ENCODE results near the gene AGRN.
"Not testable (repeated sequence)": the region's sequence is repeated elsewhere in the genome, so short reads cannot be mapped to it uniquely, and the experiment has no call there.

Gene AGRN

DNA sequence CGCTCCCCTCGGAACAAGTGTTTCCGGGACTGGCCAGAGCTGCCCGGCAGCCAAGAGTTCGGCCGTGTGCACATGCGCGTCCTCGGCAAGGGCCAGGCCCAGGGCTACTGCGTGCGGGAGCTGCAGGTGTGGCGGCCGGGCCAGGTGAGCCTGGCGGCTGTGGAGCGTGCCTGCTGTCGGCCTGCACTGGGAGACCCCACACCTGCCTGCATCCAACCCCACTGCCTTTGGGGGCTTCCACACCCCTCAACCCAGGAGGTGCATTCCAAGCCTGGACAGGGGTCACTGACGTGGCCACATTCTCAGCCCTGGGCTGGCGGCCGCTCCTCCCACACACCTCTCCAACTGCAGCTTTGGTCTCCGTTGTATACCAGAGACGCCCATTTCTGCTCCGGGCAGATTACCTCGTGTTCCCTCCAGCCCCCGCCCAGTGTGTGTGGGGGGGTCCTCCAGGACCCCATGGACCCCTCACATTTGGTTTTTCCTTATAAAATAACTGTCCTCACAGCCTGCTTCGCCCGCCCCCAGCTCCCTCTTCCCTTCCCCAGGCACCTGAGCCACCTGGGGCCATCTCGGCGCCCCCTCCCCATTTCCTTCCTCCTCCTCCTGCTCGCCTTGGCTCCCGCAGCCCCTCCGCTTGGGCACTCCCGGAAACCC, 48.1 kb downstream of the AGRN start:
- DNase-seq, result no peak

DNA sequence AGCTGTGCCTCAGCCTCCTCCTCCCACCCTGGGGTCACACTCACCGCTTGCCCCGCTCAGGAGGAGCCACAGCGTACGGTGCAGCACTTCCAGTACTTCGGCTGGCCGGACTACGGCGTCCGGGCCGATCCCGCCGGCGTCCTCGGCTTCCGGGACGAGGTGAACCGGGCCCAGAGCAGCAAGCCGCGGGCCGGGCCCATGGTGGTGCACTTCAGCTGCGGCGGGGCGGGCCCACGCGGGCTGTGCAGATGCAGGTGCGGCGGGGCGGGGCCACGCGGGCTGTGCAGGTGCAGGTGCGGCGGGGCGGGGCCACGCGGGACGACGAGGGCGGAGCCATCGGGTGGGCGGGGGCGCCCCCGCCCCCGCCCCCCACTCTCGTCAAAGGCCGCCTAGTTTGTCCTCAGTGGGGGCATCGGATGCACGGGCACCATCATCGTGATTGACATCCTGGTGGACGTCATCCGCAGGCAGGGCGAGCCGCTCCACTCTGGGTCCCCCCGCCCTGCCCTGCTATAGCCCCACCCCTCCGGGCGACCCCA, 48.7 kb downstream of the AGRN start:
- peak; percentile 80 for DNase-seq

DNA sequence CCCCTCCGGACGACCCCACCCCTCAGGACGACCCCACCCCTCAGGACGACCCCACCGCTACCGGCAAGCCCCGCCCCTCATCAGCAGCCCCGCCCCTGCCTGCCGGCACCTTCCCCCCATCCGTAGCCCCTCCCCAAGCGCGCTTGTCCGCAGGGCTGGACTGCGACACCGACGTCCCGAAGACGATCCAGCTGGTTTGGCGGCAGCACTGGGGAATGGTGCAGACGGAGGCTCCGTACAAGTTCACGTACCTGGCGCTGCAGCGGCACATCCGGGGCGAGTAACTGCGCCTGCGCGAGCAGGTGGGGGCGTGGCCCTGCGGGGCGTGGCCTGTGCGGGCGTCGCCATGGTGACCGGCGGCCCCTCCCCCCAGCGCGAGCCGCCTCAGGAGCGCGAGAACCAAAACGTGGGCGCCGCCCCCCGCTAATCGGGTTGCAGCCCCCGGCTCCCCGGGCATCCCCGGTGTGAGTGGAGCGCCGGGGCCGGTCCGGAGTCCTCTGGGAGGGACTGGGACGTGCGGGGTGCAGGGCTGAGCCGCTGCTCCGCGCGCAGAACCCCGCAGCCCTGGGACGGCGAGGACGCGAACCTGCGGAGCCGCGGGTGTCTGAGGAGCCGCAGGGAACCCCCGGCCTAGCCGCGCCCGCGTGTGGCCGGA, 49.3 kb downstream of the AGRN start:
- peak; percentile 89 for DNase-seq

DNA sequence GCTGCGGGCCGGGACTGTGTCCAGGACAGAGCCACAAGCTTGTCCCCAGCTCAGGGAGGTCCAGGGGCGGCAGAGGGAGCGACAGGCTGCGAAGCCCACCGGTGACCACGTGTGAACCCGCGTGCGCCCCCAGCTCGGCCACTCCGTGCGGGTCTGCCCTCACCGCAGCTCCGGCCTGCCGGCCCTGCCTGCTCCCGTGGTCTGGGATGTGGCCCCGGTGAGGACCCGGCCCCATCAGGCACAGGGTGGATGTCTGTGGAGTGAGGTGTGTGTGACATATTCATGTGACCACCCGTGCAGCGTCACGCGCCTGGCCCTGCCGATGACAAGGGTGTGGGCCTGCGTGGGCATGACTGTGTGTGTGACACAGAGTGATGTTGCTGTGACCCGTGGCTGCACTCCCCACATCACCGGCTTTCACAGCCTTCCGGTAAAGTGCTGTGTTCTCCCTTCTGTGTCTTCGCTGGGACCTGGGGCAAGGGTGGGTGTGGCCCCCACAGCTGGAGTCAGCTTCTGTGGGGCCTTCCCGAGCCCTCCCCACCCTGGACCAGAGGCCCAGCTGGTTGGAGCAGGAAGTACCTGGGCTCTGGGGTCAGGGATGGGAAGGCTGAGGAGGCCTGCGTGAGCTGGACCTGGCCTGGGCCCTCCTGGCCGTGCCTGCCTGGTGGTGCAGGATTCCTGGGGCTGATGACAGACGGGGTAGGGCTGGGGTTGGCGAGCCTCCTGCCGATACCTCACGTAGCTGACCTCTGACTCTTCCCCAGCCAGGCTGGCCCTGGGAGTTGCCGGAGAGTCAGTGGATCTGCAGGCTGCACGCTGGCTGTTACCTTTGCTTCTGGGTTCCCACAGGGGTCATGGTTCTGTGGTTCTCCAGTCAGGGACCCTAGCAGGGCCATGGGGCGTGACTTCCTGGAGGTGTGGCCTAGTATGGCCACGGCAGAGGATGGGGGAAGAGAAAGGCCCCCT, 50.1 kb downstream of the AGRN start:
- DNase-seq, result peak; percentile 7

DNA sequence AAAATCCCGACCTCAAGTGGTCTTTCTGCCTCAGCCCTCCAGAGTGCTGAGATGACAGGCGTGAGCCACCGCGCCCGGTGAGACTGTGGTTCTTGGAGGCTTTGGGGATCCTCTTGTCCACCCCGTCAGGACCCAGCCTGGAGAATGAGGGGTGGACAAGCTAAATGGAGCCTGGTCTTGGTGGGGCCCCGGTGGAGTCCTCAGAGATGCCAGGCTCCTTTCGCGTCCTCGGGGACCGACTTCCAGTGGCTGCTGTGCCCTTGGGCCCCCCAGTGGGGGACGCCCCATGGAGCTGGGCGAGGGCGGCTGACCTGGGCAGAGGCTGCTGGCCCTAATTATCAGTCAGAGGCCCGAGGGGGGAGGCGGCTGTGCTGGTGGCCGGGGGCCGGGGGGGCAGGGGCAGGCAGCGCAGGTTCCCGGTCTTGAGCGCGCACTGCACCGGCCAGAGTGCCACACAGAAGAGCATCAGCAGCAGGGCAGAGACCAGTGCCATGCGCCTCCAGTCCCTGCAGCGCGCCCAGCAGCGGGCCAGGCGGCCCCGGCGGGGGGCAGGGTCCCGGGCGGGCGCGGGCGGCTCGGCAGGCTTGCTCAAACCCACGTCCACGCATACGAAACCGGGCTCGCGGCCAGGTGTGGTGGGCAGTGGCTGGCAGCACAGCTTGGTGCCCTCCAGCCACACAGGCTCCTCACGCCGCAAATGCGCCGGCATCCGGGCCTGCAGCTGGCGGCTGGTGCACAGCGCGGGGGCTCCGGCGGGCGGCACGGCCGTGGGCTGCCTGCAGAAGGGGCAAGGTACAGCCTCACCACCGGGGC, 51.8 kb downstream of the AGRN start:
- no peak for DNase-seq

DNA sequence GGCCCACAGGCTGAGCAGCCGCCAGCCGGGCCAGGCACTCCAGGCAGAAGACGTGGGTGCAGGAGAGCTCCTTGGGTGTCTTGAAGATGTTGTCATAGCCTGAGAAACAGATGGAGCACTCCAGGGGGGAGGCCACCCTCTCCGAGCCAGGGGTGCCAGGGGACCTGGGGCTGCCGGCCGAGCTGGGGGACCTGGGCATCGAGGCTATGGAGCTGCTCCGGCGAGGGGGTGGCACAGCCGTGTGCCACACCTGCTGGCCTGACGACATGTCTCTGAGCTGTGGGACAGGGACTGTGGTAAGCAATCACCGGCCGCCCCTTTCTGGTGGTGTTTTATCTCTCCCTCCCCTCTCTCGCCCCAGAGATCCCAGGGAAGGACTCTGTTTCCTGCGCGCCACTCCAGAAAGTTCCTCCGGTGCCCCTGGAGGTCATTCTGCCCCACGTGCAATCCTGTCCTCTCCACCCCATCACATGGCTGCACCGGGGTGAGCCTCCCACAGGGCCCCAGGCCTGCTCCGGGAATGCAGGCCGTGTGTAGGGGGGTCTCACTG, 52.5 kb downstream of the AGRN start:
- no peak for DNase-seq

DNA sequence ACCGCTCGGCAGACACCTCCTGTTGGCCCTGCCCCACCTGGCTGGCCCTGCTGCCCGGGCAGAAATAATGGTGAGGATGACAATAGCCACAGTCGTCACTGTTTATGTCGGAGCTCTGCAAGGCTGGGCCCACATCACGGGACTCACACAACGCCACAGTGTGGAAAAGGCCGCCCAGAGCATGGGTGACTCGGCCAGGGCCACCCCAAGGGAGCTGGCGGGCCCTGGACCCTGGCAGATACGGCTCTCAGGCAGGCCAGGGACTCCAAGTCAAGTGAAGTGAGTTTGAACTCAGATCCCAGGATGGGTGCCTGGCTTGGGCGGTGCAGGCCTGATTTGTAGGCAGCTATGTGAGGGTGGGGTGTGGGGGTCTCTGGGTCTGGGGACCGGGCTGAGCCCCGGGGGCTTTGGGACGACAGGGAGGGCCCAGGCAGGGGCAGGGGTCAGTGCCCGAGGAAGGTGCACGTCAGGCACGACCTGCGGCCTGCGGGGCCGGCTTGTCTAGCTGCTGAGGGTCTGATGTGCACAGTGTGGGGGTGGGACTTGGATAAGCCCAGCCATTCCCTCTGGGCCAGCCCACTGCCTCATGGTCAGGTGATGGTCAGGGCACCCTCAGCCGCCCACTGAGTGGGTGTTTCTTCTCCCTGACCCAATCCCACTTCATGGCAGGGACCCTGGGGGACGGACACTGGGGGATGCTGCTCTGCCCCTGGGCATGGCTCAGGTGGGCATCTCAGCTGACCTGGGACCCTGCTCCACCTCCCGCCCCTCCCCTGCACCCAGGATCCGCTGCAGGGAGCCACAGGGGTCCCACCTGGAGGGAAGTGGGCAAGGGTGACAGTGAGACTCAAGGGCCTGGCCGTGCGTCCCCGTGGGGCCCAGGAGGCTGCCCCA, 53.2 kb downstream of the AGRN start:
- no peak for DNase-seq

DNA sequence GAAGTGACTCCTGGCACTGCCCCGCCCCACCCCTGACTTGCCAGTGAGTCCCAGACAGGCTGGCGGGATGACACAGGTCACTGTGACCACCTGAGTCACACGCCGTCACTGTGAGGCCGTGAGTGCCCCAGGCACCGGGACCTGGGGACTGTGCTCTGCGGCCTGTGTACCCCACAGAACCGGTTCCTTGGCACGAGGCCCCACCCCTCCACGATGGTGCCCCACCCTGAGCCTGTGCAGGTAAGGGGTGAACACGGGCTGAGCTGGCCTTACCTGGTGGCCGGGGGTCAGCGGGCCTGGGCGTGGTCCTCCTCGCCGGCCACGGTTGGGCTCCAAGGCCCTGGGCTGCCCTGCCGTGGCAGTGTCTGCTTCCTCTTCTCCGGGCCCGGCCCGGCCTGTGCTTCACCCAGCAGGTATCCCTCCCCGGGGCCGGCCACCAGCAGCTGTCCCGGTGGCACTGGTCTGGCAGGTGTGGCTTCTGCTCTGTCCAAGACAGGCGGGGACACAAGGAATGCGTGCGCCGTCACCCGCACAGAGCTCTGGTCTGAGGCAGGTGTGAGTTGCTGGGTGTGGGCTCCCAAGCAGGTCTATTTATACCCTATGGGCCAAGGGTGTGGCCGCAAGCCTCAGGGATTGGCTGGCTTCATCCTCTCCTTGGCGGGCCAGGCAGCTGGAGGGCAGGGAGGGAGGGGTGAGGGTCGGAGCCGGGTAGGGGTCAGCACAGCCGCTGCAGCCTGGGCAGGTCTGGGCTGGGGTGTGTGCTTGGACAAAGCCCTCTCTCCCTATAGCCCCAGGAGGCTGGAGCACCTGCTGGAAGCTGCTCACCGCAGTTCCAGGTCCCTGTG, 54.0 kb downstream of the AGRN start, which contains the start of gene RNF223:
TSS of gene RNF223 (minus strand) at position 564 of the 845 bp plus-strand sequence. CDS start 1,740 bp downstream, outside the sequence.
- no peak for DNase-seq

DNA sequence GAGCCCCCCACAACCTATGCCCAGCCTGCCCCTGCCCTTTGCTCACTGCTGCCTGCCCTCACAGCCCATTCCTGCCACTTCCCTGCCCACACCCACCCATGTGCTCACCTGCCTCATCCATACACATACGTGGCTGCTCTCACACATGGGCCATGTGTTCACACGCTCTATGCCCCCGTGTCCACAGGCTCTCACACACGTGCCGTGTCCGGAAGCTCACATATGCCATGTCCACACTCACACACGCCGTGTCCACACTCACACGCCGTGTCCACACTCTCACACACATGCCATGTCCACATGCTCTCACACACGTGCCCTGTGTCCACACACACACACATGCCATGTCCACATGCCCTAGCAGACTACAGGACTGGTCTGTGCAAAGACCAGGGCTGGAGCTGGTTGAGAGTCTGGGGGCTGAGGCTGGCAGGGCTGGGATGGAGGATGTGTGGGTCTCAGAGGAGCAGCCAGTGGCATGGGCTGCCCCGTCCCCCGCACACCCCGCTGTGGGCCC, 54.8 kb downstream of the AGRN start:
- no peak for DNase-seq

DNA sequence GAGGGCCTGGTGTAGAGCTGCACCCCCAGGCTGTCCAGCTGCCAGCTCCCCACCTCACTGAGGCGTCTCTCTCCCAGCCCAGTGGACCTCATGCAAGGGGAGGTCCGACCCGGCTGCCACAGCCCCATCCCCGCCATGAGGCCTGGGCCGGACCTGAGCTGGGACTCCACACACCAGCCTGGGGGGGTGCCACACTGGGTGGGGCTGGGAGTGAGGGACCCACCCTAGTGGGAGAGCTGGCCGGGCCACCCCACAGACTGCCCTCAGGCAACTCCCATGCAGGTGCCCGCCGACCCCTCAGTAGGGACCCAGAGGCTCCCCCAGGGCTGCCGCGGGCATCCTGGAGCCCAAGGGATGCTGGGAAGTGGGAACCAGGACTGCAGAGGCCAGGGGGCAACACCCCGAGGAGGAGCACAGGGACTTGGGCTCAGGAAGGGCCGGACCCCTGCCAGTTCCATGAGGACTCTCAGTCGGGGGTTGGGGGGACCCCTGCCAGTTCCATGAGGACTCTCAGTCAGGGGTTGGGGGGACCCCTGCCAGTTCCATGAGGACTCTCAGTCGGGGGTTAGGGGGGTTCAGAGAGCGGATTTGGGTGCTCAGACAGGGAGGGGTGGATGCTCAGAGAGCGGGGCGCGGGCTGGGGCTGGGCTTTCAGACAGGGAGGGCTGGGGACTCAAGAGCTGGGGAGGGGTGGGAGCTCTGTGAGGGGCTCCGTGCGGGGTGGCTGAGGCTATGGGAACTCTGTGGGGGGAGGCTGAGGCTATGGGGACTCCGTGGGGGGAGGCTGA, 55.4 kb downstream of the AGRN start:
- DNase-seq, result no peak

DNA sequence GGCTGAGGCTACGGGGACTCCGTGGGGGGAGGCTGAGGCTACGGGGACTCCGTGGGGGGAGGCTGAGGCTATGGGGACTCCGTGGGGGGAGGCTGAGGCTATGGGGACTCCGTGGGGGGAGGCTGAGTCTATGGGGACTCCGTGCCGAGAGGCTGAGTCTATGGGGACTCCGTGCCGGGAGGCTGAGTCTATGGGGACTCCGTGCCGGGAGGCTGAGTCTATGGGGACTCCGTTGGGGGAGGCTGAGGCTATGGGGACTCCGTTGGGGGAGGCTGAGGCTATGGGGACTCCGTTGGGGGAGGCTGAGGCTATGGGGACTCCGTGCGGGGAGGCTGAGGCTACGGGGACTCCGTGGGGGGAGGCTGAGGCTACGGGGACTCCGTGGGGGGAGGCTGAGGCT, 57.5 kb downstream of the AGRN start:
- not testable (repeated sequence) for DNase-seq

DNA sequence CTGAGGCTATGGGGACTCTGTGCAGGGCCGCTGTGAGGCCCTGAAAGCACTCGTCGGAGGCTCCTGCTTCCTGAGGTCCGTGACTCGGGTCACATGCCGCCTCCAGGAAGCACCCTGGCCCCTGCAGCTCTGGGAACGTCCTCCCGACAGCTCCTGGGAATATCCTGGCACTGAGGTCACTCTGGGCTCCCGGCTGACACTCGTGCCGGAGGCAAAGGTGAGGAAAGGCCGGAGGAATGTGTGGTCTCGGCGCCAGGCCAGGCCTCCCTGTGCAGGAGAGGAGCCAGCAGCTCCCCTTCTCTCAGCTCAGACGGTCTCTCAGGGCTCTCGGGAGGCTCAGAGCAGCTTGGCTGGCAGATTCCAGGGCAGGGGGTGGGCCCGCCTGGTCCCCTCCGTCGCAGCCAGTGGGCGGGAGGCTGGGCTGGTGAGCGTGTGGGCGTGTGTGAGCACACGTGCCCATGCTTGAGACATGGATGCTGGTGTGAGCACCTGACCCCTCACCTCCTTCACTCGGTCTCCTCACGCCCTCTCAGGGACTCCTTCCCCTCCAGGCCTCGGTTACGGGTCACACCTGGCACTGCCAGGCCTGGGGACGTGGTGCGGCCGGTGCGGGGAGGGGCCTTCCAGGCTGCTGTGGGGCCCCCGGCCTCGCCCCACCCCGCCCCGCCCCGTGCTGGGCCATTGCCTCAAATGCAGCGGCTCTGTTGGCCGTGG, 59.6 kb downstream of the AGRN start:
- peak; percentile 34 for DNase-seq

DNA sequence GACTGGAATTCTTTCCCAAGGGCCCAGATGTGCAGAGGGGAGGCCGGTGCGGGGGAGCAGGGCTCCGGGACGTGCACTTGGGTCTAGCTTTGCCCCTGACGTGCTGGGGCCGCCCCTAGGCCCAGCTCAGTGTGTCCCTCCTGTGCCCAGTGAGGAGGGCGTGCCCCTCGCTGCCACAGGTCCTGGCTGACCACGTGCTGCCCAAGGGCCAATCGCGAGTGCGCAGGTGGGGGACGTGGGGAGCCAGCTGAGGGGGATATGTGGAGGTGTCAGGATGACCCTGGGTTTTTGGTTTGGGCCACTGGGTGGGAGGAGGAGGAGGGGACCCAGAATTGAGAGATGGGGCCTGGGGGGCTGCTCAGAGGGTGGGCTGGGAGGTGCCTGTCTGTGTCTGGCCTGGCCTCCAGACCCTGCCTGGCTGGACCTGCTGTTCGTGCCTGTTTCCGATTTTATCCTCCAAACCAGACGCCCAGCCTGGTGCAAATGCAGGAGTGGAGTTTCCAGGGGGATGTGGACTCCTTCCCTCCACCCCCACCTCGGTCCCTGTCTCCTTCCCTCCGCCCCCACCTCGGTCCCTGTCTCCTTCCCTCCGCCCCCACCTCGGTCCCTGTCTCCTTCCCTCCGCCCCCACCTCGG, 60.3 kb downstream of the AGRN start:
- no peak for DNase-seq

DNA sequence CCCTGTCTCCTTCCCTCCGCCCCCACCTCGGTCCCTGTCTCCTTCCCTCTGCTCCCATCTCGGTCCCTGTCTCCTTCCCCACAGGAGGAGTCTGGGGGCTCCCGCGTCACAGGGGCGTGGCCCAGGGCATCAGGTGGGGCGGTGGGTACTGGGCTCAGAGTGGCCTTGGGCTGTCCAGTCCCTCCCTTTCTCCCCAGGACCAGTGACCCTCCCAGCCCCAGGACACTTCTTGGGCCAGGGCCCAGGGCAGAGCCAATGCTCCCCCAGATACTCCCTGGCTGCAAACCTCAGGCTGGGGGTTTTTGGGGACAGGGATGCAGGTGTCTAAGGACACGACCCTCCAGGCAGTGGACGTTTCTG, 61.0 kb downstream of the AGRN start:
- DNase-seq, result no peak

DNA sequence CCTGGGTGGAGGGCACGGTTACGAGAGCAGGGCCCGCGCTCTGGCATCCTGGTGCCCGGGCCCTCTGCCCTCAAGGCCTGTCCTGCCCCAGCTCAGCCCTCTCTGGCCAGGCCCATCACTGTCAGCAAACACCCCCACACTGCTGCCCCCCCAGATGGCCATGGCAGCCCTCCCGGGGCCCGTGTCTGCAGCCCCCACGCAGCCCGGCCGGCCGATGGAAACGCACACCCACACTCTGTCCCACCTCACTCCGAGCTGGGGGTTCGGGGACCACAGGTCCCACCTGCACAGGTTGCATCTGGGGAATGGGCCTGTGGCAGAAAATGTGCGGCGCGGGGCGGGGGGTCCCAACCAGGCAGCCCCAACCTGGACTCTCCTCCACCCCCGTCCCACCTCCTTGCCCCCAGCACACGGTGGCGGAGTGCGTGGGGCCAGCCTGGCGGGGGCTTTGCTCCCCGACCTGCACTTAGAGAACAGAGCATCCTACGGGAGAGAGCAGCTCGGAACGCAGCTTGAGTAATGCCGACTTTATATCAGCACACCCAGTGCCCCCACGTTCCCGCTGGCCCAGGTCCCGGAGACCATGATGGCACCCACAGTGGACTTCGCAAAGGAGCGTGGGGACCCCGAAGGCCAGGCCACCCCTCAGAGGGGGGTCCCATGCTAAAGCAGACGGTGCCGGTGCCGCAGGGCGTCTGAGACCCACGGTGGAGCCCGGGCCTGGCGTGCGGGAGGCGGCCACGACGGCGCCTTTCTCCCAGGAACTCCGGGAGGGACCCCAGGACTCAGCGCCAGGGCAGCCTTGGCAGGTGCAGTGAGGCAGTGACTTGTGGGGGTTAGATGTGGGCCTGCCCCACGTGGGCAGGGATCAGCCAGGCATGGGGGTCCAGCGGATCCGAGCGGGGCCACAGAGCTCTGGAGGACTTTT, 61.7 kb downstream of the AGRN start:
- peak; percentile 0 for DNase-seq

DNA sequence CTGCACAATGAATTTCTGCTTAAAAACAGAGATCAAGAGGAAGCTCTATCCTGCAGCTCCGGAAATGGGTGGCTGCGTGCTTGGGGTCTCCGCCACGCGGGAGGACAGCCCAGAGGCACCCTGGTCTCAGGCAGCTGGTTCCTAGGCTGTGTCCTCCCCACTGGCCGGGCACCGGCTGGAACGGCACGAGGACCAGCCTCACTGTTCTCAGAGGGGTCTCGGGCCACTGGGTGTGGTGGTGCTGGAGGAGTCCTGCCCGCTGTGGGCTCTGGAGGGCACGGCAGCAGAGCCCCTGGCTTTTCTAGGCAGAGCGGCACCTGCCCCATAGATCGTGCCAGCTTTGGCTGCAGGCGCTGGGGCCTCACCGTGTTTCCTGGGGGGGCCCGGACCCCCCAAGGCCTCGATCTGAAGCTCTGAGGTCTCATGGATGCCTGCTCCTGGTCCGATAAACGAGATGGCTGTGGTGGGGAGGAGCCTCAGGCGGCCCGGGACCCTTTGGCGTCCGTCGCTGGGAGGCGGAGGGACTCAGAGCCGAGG, 62.4 kb downstream of the AGRN start:
- DNase-seq, result no peak
